Heart left ventricle (tissue), 13 donors: ENCODE measurements around the gene ZNF821.

ENCODE experiments used
- CTCF ChIP-seq, 12 donors: fragments of 200-600 bp; sonication (generic) in 4 of 12; IDR thresholded peaks; one replicate each; pipeline versions ENCODE4 v1.5.0 to v1.8.0; 2018 to 2022; ENCODE audit warnings: antibody characterized with exemption in 12 of 12, mild to moderate bottlenecking in 5 of 12
- POLR2A ChIP-seq, 2 donors: fragments of 450-650 bp; IDR thresholded peaks; one replicate each; pipeline ENCODE4 v1.6.1; 2017; ENCODE audit warnings: antibody characterized with exemption in 2 of 2, mild to moderate bottlenecking in 2 of 2, moderate library complexity in 2 of 2
- donor health status: ischemic (EF 13 %, LVEDD 7.1; RV severe dilation, severe dysfunction).
- donor health status: DM: no; HTN: yes; CAD: no.
- donor health status: DM: no; HTN: no; CAD: no.
- donor health status: ischemic (EF 25% LVEDD 6.9; RV normal size, moderate dysfunction).
- donor health status: ischemic (EF 25% LVEDD 5.7; RV mildly dilated, moderate dysfunction).
- donor health status: ischemic (EF 35%, LVEDD 5.7; RV mildly dilated, moderate dysfunction).
- donor health status: nonischemic (EF 11% LVEDD 7.7; RV severe dilation, severe dysfunction).
- donor health status: DM: yes; HTN: yes; CAD: no.
- donor health status: PGD.
- donor health status: ischemic (EF 29% LVEDD 5.4; RV normal size, mild dysfunction).
- donor health status: nonischemic (EF 23%, LVEDD 6.1; RV moderate dilation, normal function).

- TF ChIP-seq CTCF (IDR thresholded peaks at IDR 0.05) (no peak), POLR2A (IDR thresholded peaks at IDR 0.05) (no peak)
Observed at GRCh38 chr16:71927383-71927782, 43.4 kb upstream of the ZNF821 start.
